Kidney epithelial cell (primary cell): ENCODE data around the gene TMEM259. TPM values are rescaled to one million over a fixed set of nuclear protein-coding genes. Genes with fewer than 3 reads are reported as not detected.

Experiments
- DNase-seq: peaks from one replicate; pipeline ENCODE4 v3.0.0-alpha.2; 2010; ENCODE audit warnings: low read depth
- H3K27me3 ChIP-seq: 2 replicates; pipeline ENCODE4 v1.6.0; 2011; ENCODE audit warnings: low read length; ENCODE audit not compliant: control insufficient read depth, insufficient read depth
- H3K36me3 ChIP-seq: 2 replicates; pipeline ENCODE4 v1.5.1; 2011; ENCODE audit warnings: low read length; ENCODE audit not compliant: control insufficient read depth, insufficient read depth
- H3K4me3 ChIP-seq: 2 replicates; pipeline ENCODE4 v1.5.1; 2011; ENCODE audit warnings: low read depth, mild to moderate bottlenecking, control low read depth, low read length
- total RNA-seq: library from RNA; depleted of rRNA; stranded (reverse); fragments of >200 nt; gene quantifications from 2 replicates; pipeline ENCODE4 v1.2.3, GENCODE V29; 2015
- TF ChIP-seq, protein P1 (sequence below): IDR thresholded peaks from 2 replicates; pipeline ENCODE4 v1.5.1; 2011; ENCODE audit warnings: mild to moderate bottlenecking, moderate library complexity, low read length, control low read depth, inconsistent platforms; ENCODE audit not compliant: insufficient read depth, poor library complexity, severe bottlenecking

TMEM259 gene
- total RNA-seq, 1 donor from 2014 or later, result 204 TPM

DNA sequence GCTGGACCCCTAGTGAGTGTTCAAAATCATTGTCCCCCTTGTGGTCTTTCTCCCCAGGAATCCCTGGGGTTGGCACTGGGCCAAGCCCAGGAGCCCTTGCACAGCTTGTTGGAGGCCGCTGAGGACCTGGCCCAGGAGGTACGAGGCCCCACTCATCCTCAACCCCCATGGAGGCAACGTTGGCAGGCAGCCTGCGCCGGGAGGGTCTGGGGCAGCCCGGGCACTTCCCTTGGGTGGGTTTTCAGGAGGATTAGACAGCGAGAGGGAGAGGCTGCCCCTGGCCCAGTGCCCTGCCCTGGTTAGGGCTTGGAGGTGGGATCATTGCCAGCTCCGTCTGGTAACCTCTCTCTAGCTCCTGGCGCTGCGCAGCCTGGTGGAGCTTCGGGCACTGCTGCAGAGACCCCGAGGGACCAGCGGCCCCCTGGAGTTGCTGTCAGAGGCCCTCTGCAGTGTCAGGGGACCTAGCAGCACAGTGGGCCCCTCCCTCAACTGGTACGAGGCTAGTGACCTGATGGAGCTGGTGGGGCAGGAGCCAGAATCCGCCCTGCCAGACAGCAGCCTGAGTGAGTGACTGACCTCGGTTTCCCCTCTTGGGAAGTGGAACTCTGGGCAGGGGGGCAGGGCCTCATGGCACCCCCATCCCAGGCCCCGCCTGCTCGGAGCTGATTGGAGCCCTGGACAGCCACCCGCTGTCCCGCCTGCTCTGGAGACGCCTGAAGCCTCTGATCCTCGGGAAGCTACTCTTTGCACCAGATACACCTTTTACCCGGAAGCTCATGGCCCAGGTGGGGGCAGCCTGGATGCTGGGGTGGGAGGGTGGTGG, 22.0 kb upstream of the TMEM259 start:
- Histone ChIP-seq H3K27me3 (no peaks in the 10 kb centered on the region), H3K36me3 (peaks cover 1% of the 10 kb centered on the region)
- no peak for DNase-seq

DNA sequence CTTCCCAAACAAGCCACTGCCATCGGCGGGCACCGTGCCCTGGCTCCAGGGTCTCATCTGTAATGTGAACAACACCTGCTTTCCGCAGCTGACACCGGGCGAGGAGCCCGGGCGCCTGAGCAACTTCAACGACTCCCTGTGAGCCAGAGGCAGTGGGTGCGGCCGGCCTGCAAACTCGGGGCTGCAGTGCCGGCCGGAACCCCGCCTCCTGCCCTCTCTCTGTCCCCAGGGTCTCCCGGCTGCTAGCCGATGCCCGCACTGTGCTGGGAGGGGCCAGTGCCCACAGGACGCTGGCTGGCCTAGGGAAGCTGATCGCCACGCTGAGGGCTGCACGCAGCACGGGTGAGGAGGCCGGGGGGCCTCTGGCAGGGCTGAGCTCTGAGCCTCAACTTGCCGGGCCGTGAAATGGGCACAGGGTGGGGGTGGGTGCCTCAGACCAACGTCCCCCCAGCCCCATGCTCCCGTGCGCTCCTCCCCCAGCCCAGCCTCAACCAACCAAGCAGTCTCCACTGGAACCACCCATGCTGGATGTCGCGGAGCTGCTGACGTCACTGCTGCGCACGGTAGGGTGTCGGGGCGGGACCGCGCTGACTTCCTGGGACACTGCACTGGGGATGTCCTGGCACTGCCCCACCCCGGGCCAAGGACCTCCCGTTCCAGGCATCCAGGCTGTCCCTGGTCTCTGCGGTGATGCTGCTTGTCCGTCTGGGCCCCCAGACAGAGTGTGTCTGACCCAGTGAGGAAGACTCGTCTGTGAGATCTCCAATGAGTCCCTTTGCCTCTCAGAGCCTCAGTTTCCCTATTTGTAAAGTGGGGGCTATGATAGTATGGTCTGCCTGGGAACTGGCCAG, 21.1 kb upstream of the TMEM259 start:
- H3K27me3 ChIP-seq, result no peaks in the 10 kb centered on the region
- DNase-seq, result no peak
- TF ChIP-seq, protein P1, sequence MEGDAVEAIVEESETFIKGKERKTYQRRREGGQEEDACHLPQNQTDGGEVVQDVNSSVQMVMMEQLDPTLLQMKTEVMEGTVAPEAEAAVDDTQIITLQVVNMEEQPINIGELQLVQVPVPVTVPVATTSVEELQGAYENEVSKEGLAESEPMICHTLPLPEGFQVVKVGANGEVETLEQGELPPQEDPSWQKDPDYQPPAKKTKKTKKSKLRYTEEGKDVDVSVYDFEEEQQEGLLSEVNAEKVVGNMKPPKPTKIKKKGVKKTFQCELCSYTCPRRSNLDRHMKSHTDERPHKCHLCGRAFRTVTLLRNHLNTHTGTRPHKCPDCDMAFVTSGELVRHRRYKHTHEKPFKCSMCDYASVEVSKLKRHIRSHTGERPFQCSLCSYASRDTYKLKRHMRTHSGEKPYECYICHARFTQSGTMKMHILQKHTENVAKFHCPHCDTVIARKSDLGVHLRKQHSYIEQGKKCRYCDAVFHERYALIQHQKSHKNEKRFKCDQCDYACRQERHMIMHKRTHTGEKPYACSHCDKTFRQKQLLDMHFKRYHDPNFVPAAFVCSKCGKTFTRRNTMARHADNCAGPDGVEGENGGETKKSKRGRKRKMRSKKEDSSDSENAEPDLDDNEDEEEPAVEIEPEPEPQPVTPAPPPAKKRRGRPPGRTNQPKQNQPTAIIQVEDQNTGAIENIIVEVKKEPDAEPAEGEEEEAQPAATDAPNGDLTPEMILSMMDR, result no peak
- no peak overlapping the region for H3K4me3 ChIP-seq
- peaks cover 1% of the 10 kb centered on the region for H3K36me3 ChIP-seq

More for the DNA sequence above, 22.0 kb upstream of the TMEM259 start:
- no peak overlapping the region for H3K4me3 ChIP-seq
- TF ChIP-seq, protein P1, result no peak

DNA sequence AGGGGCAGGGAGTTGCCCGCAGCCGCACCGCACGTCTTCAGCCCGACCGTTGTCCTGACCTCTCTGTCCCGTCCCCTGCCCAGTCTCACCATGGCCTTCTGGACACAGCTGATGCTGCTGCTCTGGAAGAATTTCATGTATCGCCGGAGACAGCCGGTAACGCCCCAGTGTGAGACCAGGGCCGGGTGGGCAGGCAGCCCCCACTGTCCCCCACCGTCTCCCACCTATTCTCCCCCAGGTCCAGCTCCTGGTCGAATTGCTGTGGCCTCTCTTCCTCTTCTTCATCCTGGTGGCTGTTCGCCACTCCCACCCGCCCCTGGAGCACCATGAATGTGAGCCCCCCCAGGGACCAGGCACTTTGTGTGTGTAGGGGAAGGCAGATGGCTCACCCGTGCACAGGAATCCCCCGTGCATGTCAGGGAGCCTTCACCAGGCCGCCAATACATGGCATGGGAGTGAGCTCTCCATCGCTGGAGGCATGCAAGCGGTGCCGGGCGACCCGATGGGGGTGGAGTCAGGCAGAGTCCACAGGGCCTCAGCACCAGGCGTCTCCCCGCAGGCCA, 20.4 kb upstream of the TMEM259 start:
- TF ChIP-seq, protein P1, result no peak
- Histone ChIP-seq H3K36me3 (peaks cover 1% of the 10 kb centered on the region), H3K27me3 (no peaks in the 10 kb centered on the region), H3K4me3 (peak overlapping the region; percentile 66)
- DNase-seq, result no peak

DNA sequence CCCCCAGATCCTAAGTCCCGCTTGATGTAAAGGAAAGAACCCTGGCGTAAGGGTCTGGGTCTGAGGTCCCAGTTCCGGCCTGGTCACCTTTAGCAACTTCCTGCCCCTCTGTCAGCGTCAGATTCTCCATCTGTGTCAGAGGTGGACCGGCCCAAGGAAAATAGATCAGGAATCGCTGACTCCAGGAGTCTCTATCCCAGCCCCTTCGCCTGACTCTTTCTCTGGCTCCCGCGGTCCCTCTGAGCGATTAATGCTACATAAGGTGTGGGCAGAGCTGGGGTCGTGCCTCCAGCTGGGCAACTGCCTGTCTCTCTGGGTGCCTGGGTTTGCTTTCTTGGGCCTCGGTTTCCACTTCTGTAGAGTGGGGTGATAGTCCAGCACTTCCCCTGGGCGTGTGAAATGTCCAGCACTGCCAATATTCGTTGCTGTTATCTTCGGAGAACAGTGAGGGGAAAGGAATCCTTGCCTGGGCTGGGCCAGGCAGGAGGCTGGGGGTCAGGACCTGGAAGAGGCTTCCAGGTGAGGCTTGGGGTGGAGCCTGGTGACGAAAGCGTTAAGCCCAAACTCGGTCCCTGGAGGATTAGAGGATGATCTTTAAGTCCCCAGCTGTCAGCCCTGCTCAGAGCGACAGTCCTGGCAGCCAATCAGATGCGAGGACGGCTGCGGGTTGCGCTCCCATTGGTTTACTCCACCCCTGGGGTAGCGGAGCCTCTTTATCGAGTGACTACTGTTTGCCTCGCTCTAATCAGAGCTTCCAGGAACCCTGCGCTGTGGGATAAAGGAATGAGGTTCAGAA, 19.8 kb upstream of the TMEM259 start:
- peak overlapping the region; percentile 66 for H3K4me3 ChIP-seq
- TF ChIP-seq, protein P1, result no peak
- H3K36me3 ChIP-seq, result peaks cover 4% of the 10 kb centered on the region
- no peaks in the 10 kb centered on the region for H3K27me3 ChIP-seq
- DNase-seq, result peak; percentile 61

DNA sequence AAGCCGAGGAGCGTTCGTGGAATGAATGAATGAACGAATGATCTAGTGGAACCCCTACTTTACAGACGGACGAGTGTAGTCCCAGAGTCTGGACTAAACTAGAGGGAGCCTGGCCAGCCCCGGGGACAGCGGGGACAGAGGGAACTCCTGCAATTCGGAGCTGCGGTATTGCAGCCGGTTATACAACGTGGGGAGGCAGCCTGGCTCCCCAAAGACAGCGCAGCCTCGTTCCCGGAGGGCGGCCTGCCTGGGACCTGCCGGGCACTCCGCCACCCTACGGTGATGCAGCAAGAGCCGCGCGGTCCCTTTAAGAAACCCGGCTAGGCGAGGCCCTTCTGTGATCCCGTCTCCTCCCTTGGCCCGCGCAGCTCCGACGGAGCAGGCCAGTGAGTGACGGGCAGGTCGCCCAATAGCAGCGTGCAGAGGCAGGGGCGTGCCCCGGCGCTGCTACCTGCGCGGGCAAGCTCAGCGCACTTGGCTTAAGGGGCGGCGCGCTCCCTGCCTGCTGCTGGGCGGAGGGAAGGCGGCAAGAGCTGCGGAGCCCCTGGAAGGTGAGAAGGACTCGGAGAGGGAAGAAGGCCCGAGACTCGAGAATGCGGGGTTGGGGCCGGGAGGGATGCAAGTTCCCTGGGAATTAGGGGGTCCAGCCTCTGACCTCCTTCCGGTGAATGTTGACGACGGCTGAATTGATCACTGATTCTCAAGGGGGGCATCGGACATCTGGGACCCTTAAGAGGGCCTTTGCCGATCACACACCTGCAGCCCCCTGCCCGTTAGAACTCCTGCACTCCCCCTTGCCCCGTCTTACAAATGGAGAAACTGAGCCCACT, 18.9 kb upstream of the TMEM259 start, which contains the start of gene ABCA7:
ABCA7 (plus strand) TSS at position 462 of the 830 bp plus-strand sequence. CDS start 1,255 bp downstream, outside the sequence.
- TF ChIP-seq, protein P1, result no peak
- peaks cover 4% of the 10 kb centered on the region for H3K36me3 ChIP-seq
- H3K27me3 ChIP-seq, result no peaks in the 10 kb centered on the region

More for the DNA sequence above, 18.9 kb upstream of the TMEM259 start, which contains the start of gene ABCA7:
- peak within 1 kb of the TSS; percentile 66 for H3K4me3 ChIP-seq
- peak; percentile 85 for DNase-seq
